Liver (tissue), 9 donors: ENCODE measurements around the gene ID3. TPM values are rescaled to one million over a fixed set of nuclear protein-coding genes. Genes with fewer than 3 reads are reported as not detected.

ENCODE experiments used
- DNase-seq: peaks from one replicate; pipeline ENCODE4 v3.0.0-alpha.2; 2017; ENCODE audit warnings: low spot score
- H3K27ac ChIP-seq, 2 donors: one replicate each; pipeline ENCODE4 v1.7.0; 2013; ENCODE audit warnings: inconsistent platforms in 2 of 2, low read length in 2 of 2, control low read depth in 1 of 2, low read depth in 1 of 2, mild to moderate bottlenecking in 1 of 2
- H3K27me3 ChIP-seq, 4 donors: one replicate each; pipeline versions ENCODE4 v1.6.1 to v1.7.0; 2013; ENCODE audit warnings: low read length in 3 of 4, inconsistent platforms in 1 of 4, mild to moderate bottlenecking in 1 of 4, moderate library complexity in 1 of 4; ENCODE audit not compliant: control insufficient read depth in 4 of 4, insufficient read depth in 4 of 4
- H3K36me3 ChIP-seq, 4 donors: one replicate each; pipeline versions ENCODE4 v1.6.1 to v1.7.0; 2013; ENCODE audit warnings: low read length in 3 of 4, mild to moderate bottlenecking in 3 of 4, low read depth in 1 of 4, moderate library complexity in 1 of 4; ENCODE audit not compliant: control insufficient read depth in 4 of 4, insufficient read depth in 3 of 4
- H3K4me1 ChIP-seq, 4 donors: one replicate each; pipeline versions ENCODE4 v1.6.1 to v1.7.0; 2013; ENCODE audit warnings: low read length in 3 of 4, mild to moderate bottlenecking in 3 of 4, moderate library complexity in 1 of 4; ENCODE audit not compliant: control insufficient read depth in 4 of 4, insufficient read depth in 4 of 4
- H3K4me3 ChIP-seq, 3 donors: one replicate each; pipeline versions ENCODE4 v1.6.1 to v1.7.0; 2013; ENCODE audit warnings: low read length in 3 of 3, control low read depth in 1 of 3, low read depth in 1 of 3, mild to moderate bottlenecking in 1 of 3
- H3K9ac ChIP-seq, 2 donors: one replicate each; pipeline ENCODE4 v1.7.0; 2013; ENCODE audit warnings: low read length in 2 of 2, mild to moderate bottlenecking in 2 of 2, moderate library complexity in 2 of 2, control low read depth in 1 of 2, low read depth in 1 of 2
- H3K9me3 ChIP-seq, 4 donors: one replicate each; pipeline versions ENCODE4 v1.6.1 to v1.7.0; 2013; ENCODE audit warnings: low read length in 3 of 4; ENCODE audit not compliant: control insufficient read depth in 4 of 4
- ATF3 ChIP-seq: IDR thresholded peaks from 2 replicates; pipeline ENCODE4 v1.6.1; 2016; ENCODE audit warnings: antibody characterized with exemption
- CTCF ChIP-seq: fragments of 150-350 bp; IDR thresholded peaks from 2 replicates; pipeline ENCODE4 v1.5.1; 2017; ENCODE audit warnings: improper control_type of control experiment, low read depth, low read length; ENCODE audit not compliant: missing input control
- EGR1 ChIP-seq, 2 donors: IDR thresholded peaks; 2 replicates each; pipeline ENCODE4 v1.6.1; 2016 to 2018; ENCODE audit warnings: antibody characterized with exemption in 2 of 2, low read depth in 2 of 2
- FOXA1 ChIP-seq: IDR thresholded peaks from 2 replicates; pipeline ENCODE4 v1.6.1; 2016; ENCODE audit warnings: antibody characterized with exemption
- FOXA2 ChIP-seq: IDR thresholded peaks from 2 replicates; pipeline ENCODE4 v1.6.1; 2016; ENCODE audit warnings: antibody characterized with exemption
- GABPA ChIP-seq, 2 donors: IDR thresholded peaks in 1 of 2; conservative IDR thresholded peaks in 1 of 2; 2 replicates each; pipeline ENCODE4 v1.6.1; 2016; ENCODE audit warnings: antibody characterized with exemption in 2 of 2, mild to moderate bottlenecking in 1 of 2, moderate library complexity in 1 of 2
- HNF4A ChIP-seq, 2 donors: conservative IDR thresholded peaks; 2 replicates each; pipeline ENCODE4 v1.6.1; 2016; ENCODE audit warnings: antibody characterized with exemption in 2 of 2, mild to moderate bottlenecking in 2 of 2
- HNF4G ChIP-seq: IDR thresholded peaks from 2 replicates; pipeline ENCODE4 v1.6.1; 2016; ENCODE audit warnings: antibody characterized with exemption
- JUND ChIP-seq, 2 donors: IDR thresholded peaks; 2 replicates each; pipeline ENCODE4 v1.6.1; 2016; ENCODE audit warnings: antibody characterized with exemption in 2 of 2
- MAX ChIP-seq: IDR thresholded peaks from 2 replicates; pipeline ENCODE4 v1.6.1; 2016; ENCODE audit warnings: antibody characterized with exemption
- NR2F2 ChIP-seq: IDR thresholded peaks from 2 replicates; pipeline ENCODE4 v1.6.1; 2016; ENCODE audit warnings: antibody characterized with exemption
- RAD21 ChIP-seq, 2 donors: IDR thresholded peaks; 2 replicates each; pipeline ENCODE4 v1.6.1; 2016; ENCODE audit warnings: antibody characterized with exemption in 2 of 2, mild to moderate bottlenecking in 2 of 2
- REST ChIP-seq: IDR thresholded peaks from 2 replicates; pipeline ENCODE4 v1.6.1; 2016; ENCODE audit warnings: antibody characterized with exemption, mild to moderate bottlenecking
- RXRA ChIP-seq, 2 donors: IDR thresholded peaks; 2 replicates each; pipeline ENCODE4 v1.6.1; 2017 to 2018; ENCODE audit warnings: antibody characterized with exemption in 2 of 2, mild to moderate bottlenecking in 1 of 2
- SP1 ChIP-seq: IDR thresholded peaks from 2 replicates; pipeline ENCODE4 v1.6.1; 2018; ENCODE audit warnings: antibody characterized with exemption, mild to moderate bottlenecking
- TAF1 ChIP-seq: conservative IDR thresholded peaks from 2 replicates; pipeline ENCODE4 v1.6.1; 2016; ENCODE audit warnings: antibody characterized with exemption, mild to moderate bottlenecking
- YY1 ChIP-seq: IDR thresholded peaks from 2 replicates; pipeline ENCODE4 v1.6.1; 2016; ENCODE audit warnings: antibody characterized with exemption, mild to moderate bottlenecking
- ZBTB33 ChIP-seq: IDR thresholded peaks from 2 replicates; pipeline ENCODE4 v1.6.1; 2016; ENCODE audit warnings: antibody characterized with exemption
- WGBS: extraction: QIAGEN DNeasy Blood & Tissue Kit; methylation state at CpG from one replicate; pipeline ENCODE4 v1.1.7; 2013; 5-methylcytosine and 5-hydroxymethylcytosine counted together
- polyA plus RNA-seq, 2 donors: library from polyadenylated mRNA; stranded (reverse) in 1 of 2; unstranded in 1 of 2; fragments of 200-250 nt in 1 of 2; fragments of >200 nt in 1 of 2; fragmentation: Nextera tagmentation in 1 of 2; extraction: Ambion mirVana in 1 of 2; gene quantifications; one replicate each; pipeline versions ENCODE4 v1.2.1 to v1.2.3, GENCODE V29; 2013 to 2015
- total RNA-seq, 2 donors: library from RNA; depleted of rRNA; stranded (reverse); fragments of >200 nt; gene quantifications; one replicate each; pipeline ENCODE4 v1.2.3, GENCODE V29; 2014
- donor health status: healthy.
- donor health status: healthy.
- donor health status: healthy.
- donor health status: healthy.
- donor health status: healthy.

Gene ID3
- total and polyA plus RNA-seq, 4 donors = 21.6 to 42.6 (median 37.9) TPM

GRCh38 chr1:23578997-23579363 lies 19.7 kb upstream of the ID3 start:
- Histone ChIP-seq H3K27me3 (no peaks in the 10 kb centered on the region), H3K27ac (no peak overlapping the region), H3K36me3 (no peaks in the 10 kb centered on the region), H3K9me3 (no peaks in the 10 kb centered on the region), H3K4me3 (no peak overlapping the region), H3K9ac (no peak overlapping the region), H3K4me1 (no peaks in the 10 kb centered on the region)
- TF ChIP-seq SP1 (no peak), TAF1 (no peak), RAD21 (IDR thresholded peaks at IDR 0.05) (no peak), CTCF (no peak), YY1 (no peak), FOXA2 (no peak), EGR1 (IDR thresholded peaks at IDR 0.05; ENCODE audit: low read depth in 2 of 2) (no peak), REST (no peak), GABPA (IDR thresholded peaks at IDR 0.05 in 1 of 2, conservative IDR thresholded peaks at IDR 0.05 in 1 of 2) (no peak), MAX (no peak), RXRA (IDR thresholded peaks at IDR 0.05) (no peak), HNF4A (conservative IDR thresholded peaks at IDR 0.05) (no peak), HNF4G (no peak), FOXA1 (no peak), ZBTB33 (no peak), NR2F2 (no peak), JUND (IDR thresholded peaks at IDR 0.05) (no peak), ATF3 (no peak)
- no peak for DNase-seq
- WGBS = 89% methylated on average over 6 of the region's 6 CpGs
